Body of pancreas (tissue), 4 donors: ENCODE measurements around the gene OGFOD3. TPM values are rescaled to one million over a fixed set of nuclear protein-coding genes. Genes with fewer than 3 reads are reported as not detected.

Experiments
- ATAC-seq: fragments of 150-250 bp; one replicate; pipeline ENCODE4 v1.9.1; 2016
- DNase-seq, 4 donors: peaks; one replicate each; pipeline ENCODE4 v3.0.0-alpha.2; 2019
- H3K27ac ChIP-seq, 4 donors: fragments of 200-600 bp; sonication (generic); 1 replicate in 3 of 4; 2 replicates in 1 of 4; pipeline versions ENCODE4 v1.5.1 to v1.6.1; 2016 to 2019; ENCODE audit warnings: mild to moderate bottlenecking in 1 of 4, mixed read lengths in 1 of 4, moderate library complexity in 1 of 4
- H3K27me3 ChIP-seq, 2 donors: fragments of 200-600 bp; sonication (generic); one replicate each; pipeline ENCODE4 v1.6.0; 2016; ENCODE audit warnings: mild to moderate bottlenecking in 1 of 2
- H3K36me3 ChIP-seq, 2 donors: fragments of 200-600 bp; sonication (generic); replicated peaks in 1 of 2; 2 replicates each; pipeline ENCODE4 v1.5.1; 2016; ENCODE audit warnings: low read depth in 2 of 2; ENCODE audit not compliant: insufficient read depth in 1 of 2
- H3K4me1 ChIP-seq: fragments of 200-600 bp; sonication (generic); one replicate; pipeline ENCODE4 v1.6.0; 2016
- H3K4me3 ChIP-seq, 2 donors: fragments of 200-600 bp; sonication (generic); 1 replicate in 1 of 2; 2 replicates in 1 of 2; pipeline ENCODE4 v1.5.1; 2016 to 2019
- H3K9me3 ChIP-seq, 3 donors: fragments of 200-600 bp; sonication (generic); 1 replicate in 2 of 3; 2 replicates in 1 of 3; pipeline ENCODE4 v1.5.1; 2016
- POLR2A ChIP-seq, 3 donors: fragments of 450-650 bp; IDR thresholded peaks; one replicate each; pipeline ENCODE4 v1.6.1; 2016; ENCODE audit warnings: antibody characterized with exemption in 3 of 3, mild to moderate bottlenecking in 2 of 3
- WGBS, 2 donors: methylation state at CpG; one replicate each; pipeline ENCODE4 v1.1.5; 2017; 5-methylcytosine and 5-hydroxymethylcytosine counted together
- intact Hi-C: fragments of 100-400 bp; cut with DNase I; formaldehyde crosslinking; loops from one replicate; pipeline ENCODE4 v1.15.1; 2023
- total RNA-seq, 2 donors: library from RNA; depleted of rRNA; stranded (reverse); fragments of >200 nt; gene quantifications; one replicate each; pipeline ENCODE4 v1.1.0, GENCODE V29; 2016
- TF ChIP-seq, protein P1 (sequence below), 7 experiments: fragments of 450-650 bp in 4 of 7; fragments of 200-600 bp in 3 of 7; sonication (generic) in 3 of 7; IDR thresholded peaks; one replicate each; pipeline ENCODE4 v1.5.1; 2016 to 2019; ENCODE audit warnings: antibody characterized with exemption in 7 of 7

The OGFOD3 gene
- total RNA-seq, 2 donors from 2014 or later = 16.8 to 40.0 TPM

DNA sequence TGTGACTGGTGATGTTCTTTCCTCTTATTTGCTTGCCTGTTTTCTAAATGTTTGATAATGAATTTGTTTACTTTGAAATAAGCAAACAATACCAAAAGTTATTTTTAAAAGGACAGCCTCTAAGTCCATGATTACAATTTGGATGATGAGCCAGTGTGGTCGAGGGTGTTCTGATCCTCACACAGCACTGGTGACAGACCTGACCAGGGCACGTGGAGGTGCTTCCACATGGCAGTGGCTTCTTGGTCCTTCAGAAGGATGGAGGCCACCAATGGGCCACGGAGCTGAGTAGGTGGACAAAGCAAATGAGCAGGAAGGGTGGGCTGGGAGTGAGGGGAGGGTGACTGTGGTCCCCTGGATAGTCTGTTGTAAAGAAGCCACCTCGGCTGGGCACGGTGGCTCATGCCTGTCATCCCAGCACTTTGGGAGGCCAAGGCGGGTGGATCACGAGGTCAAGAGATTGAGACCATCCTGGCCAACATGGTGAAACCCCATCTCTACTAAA lies 63.5 kb downstream of the OGFOD3 start:
- DNase-seq (no peak), ATAC-seq (no peak)
- TF ChIP-seq POLR2A (IDR thresholded peaks at IDR 0.05) = no peak
- TF ChIP-seq, protein P1, sequence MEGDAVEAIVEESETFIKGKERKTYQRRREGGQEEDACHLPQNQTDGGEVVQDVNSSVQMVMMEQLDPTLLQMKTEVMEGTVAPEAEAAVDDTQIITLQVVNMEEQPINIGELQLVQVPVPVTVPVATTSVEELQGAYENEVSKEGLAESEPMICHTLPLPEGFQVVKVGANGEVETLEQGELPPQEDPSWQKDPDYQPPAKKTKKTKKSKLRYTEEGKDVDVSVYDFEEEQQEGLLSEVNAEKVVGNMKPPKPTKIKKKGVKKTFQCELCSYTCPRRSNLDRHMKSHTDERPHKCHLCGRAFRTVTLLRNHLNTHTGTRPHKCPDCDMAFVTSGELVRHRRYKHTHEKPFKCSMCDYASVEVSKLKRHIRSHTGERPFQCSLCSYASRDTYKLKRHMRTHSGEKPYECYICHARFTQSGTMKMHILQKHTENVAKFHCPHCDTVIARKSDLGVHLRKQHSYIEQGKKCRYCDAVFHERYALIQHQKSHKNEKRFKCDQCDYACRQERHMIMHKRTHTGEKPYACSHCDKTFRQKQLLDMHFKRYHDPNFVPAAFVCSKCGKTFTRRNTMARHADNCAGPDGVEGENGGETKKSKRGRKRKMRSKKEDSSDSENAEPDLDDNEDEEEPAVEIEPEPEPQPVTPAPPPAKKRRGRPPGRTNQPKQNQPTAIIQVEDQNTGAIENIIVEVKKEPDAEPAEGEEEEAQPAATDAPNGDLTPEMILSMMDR (IDR thresholded peaks at IDR 0.05) = no peak
- no peaks in the 10 kb centered on the region for H3K27me3 ChIP-seq
- H3K4me1 ChIP-seq = peaks cover 23% of the 10 kb centered on the region
- H3K27ac ChIP-seq = no peak overlapping the region
- WGBS, 2 donors = 74 to 88% methylated on average over 5 to 7 of the region's 7 CpGs
- no peaks in the 10 kb centered on the region for H3K9me3 ChIP-seq
- H3K36me3 ChIP-seq = no peaks in the 10 kb centered on the region
- intact Hi-C loops = loop anchor here (5.0 kb wide), 2 partner anchors 202 to 422 kb away; no protein-coding TSS in a partner anchor
- H3K4me3 ChIP-seq = no peak overlapping the region

DNA sequence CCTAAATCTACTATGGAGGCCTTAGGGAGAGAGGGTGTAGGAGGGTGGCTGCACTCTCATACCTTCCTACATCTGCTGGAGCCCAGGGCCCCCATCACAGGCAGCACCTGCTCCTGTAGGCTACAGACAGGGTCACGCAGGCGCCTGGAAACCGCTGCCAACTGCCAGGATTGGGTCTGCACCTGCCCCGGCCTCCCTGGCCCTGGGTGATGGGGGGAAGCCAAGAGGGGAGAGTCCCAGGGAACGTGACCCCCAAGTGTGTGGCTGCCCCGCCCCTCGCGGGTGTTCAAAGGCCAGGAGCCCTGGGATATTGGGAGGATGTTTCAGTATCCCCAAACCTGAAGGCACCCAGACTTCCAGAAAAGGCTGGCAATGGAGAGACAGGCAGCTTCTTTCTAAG lies 64.9 kb downstream of the OGFOD3 start:
- DNase-seq = no peak
- Histone ChIP-seq H3K4me3 (no peak overlapping the region), H3K4me1 (peaks cover 23% of the 10 kb centered on the region), H3K27ac (no peak overlapping the region), H3K9me3 (no peaks in the 10 kb centered on the region), H3K36me3 (no peaks in the 10 kb centered on the region), H3K27me3 (no peaks in the 10 kb centered on the region)
- ATAC-seq = no peak
- WGBS, 2 donors = 74 to 100% methylated on average over 2 to 5 of the region's 8 CpGs
- intact Hi-C loops = loop anchor here (5.0 kb wide), 2 partner anchors 204 to 424 kb away; no protein-coding TSS in a partner anchor
- TF ChIP-seq POLR2A (IDR thresholded peaks at IDR 0.05) = no peak
- TF ChIP-seq, protein P1 (IDR thresholded peaks at IDR 0.05) = no peak

DNA sequence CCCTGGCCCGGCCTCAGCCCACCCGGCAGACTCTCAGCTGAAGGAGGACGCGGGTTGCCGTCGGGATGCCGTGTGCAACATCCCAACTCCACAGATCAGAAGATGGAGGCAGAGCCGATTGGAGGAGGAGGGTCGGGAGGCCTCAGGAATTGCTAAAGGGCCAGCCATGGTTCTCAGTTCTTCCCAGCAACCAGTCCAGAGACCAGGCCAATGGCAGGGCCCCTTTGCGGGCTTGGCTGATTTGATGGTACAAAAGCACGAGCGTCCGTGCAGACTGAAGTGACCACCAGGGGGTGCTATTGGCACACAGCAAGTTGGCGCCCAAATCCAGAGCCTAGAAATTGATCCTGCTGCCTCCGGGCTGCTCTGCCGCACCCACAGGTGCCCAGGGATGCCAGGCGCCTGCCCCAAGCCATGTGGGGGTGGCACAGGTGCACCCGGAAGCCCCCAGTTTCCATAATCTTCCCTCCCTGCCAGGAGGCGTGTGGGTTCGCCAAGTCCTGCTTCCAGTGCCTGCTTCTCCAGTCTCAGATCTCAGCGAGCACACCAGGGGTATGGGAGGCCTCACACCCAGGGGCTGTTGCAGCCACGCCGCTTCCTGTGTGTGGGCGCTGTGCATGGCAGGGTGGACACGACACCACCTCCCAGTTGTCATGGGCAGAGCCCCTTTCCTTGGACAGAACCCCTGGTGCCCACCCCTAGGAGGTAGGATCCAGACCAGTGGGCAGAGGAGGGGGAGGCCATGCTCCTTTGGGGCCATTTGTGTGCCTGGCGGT lies 66.5 kb downstream of the OGFOD3 start:
- Histone ChIP-seq H3K27me3 (no peaks in the 10 kb centered on the region), H3K9me3 (no peaks in the 10 kb centered on the region), H3K27ac (no peak overlapping the region), H3K36me3 (no peaks in the 10 kb centered on the region), H3K4me3 (no peak overlapping the region), H3K4me1 (peaks cover 16% of the 10 kb centered on the region)
- DNase-seq = peak; percentile 88 to 91 (median 90)
- peak; percentile 82 for ATAC-seq
- WGBS, 2 donors = 28 to 33% methylated on average over 8 to 26 of the region's 26 CpGs
- intact Hi-C loops = loop anchor here (5.0 kb wide), 2 partner anchors 205 to 425 kb away; no protein-coding TSS in a partner anchor
- no peak for TF ChIP-seq POLR2A (IDR thresholded peaks at IDR 0.05)
- TF ChIP-seq, protein P1 (IDR thresholded peaks at IDR 0.05) = peak; percentile 92 to 97 (median 94)

DNA sequence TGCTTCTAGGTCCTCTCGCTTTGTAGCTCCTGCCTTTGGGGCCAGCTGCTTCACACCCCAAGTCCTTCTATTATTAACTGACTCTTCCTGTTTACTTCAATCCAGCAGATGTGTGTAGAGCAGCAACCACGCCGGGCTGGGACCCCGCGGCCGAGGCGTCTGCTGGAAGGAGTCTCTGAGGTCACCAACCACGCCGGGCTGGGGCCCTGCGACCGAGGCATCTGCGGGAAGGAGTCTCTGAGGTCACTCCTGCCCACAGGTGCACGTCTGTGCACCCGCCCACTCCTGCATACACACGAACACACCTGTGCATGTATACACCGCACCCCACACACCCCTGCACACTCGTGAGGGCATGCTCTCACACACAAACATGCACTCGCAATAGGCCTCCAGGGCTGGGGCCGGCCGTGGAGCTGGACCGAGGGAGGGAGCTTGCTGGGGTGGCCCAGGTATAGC lies 67.1 kb downstream of the OGFOD3 start:
- no peak for TF ChIP-seq POLR2A (IDR thresholded peaks at IDR 0.05)
- TF ChIP-seq, protein P1 (IDR thresholded peaks at IDR 0.05) = no peak
- intact Hi-C loops = loop anchor here (5.0 kb wide), 2 partner anchors 206 to 426 kb away; no protein-coding TSS in a partner anchor
- Histone ChIP-seq H3K36me3 (no peaks in the 10 kb centered on the region), H3K27ac (no peak overlapping the region), H3K9me3 (no peaks in the 10 kb centered on the region), H3K27me3 (no peaks in the 10 kb centered on the region), H3K4me1 (peaks cover 10% of the 10 kb centered on the region), H3K4me3 (no peak overlapping the region)
- ATAC-seq = no peak
- 45 to 52% methylated on average over 4 to 21 of the region's 21 CpGs for WGBS, 2 donors
- DNase-seq = no peak
